ENCODE measurements around the gene FKRP. TPM values are rescaled to one million over a fixed set of nuclear protein-coding genes. Genes with fewer than 3 reads are reported as not detected.

FKRP gene
- total and polyA plus RNA-seq, 2 of the 13 experiments (the other 11 are each of a cell fraction or from before 2014, with no cell fraction given): 7.3 to 9.8 TPM

DNA sequence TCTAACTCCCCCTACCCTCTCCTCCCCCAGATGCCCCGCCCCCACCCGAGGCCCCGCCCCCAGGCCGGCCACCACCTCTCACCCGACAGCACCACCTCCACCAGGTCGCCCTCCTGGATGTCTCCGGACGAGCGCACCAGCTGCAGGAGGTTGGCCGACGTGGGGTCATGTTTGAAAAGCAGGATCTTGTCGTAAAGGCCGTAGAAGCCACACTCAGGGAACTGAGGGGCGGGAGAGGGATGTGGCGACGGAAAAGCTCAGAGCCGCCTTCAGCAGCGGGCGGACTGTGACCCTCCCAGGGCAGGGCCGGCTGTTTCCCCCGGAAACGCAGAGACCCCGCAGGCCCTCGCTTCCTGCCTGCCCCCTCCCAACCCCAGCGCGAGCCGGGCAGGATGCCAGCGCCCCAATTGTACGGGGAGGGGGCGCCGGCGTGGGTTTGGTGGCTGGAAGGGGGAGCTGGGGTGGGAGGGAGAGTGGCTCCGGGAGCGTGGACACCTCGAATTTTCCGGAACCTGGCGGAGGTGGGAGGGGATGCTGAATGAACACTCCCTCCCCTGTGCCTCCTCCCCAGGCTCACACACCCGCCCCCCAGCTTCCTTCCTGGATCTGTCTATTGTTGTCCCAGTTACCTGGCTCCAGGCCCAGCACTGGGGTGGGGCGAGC lies 31.9 kb upstream of the FKRP start (continued):
- 0 out of 2 replicates have a peak, but pooled peaks have one; percentile 34 for TF ChIP-seq NRL (CRISPR knock-in tag; IDR thresholded peaks at IDR 0.05; ENCODE audit: borderline replicate concordance)
- no peak for TF ChIP-seq MED13 (CRISPR knock-in tag; IDR thresholded peaks at IDR 0.05)
- TF ChIP-seq ZNF530 (CRISPR knock-in tag; IDR thresholded peaks at IDR 0.05; ENCODE audit: low read depth): no peak
- no peak for TF ChIP-seq ZNF501 (CRISPR knock-in tag; IDR thresholded peaks at IDR 0.05)
- TF ChIP-seq SP2 (CRISPR knock-in tag; IDR thresholded peaks at IDR 0.05): no peak; the same call in 1 of the 2 replicates
- peak; percentile 89 for TF ChIP-seq ETV5 (CRISPR knock-in tag; IDR thresholded peaks at IDR 0.05; ENCODE audit: borderline replicate concordance)
- TF ChIP-seq ASH2L (IDR thresholded peaks at IDR 0.05; ENCODE audit: insufficient read length, low read depth, low read length): peak; percentile 28
- TF ChIP-seq PPARG (CRISPR knock-in tag; conservative IDR thresholded peaks at IDR 0.05): no peak
- peak; percentile 32 to 61; a peak in 1 of 4 replicates for TF ChIP-seq POLR2A (IDR thresholded peaks at IDR 0.05; ENCODE audit: insufficient read depth in 1 of 2, low read depth in 2 of 2, low read length in 2 of 2)
- no peak for TF ChIP-seq ZNF432 (CRISPR knock-in tag; IDR thresholded peaks at IDR 0.05; ENCODE audit: borderline replicate concordance)
- TF ChIP-seq ZNF350 (CRISPR knock-in tag; IDR thresholded peaks at IDR 0.05; ENCODE audit: borderline replicate concordance, low read depth): peak; percentile 38; the same call in 1 of the 2 replicates
- TF ChIP-seq, protein P1, sequence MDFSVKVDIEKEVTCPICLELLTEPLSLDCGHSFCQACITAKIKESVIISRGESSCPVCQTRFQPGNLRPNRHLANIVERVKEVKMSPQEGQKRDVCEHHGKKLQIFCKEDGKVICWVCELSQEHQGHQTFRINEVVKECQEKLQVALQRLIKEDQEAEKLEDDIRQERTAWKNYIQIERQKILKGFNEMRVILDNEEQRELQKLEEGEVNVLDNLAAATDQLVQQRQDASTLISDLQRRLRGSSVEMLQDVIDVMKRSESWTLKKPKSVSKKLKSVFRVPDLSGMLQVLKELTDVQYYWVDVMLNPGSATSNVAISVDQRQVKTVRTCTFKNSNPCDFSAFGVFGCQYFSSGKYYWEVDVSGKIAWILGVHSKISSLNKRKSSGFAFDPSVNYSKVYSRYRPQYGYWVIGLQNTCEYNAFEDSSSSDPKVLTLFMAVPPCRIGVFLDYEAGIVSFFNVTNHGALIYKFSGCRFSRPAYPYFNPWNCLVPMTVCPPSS (IDR thresholded peaks at IDR 0.05): no peak
- TF ChIP-seq RXRA (CRISPR knock-in tag; IDR thresholded peaks at IDR 0.05): peak; percentile 54; the same call in 1 of the 2 replicates
- 0 out of 2 replicates have a peak, but pooled peaks have one; percentile 41 for TF ChIP-seq REPIN1 (CRISPR knock-in tag; IDR thresholded peaks at IDR 0.05; ENCODE audit: borderline replicate concordance, low read depth)
- TF ChIP-seq, protein P2, sequence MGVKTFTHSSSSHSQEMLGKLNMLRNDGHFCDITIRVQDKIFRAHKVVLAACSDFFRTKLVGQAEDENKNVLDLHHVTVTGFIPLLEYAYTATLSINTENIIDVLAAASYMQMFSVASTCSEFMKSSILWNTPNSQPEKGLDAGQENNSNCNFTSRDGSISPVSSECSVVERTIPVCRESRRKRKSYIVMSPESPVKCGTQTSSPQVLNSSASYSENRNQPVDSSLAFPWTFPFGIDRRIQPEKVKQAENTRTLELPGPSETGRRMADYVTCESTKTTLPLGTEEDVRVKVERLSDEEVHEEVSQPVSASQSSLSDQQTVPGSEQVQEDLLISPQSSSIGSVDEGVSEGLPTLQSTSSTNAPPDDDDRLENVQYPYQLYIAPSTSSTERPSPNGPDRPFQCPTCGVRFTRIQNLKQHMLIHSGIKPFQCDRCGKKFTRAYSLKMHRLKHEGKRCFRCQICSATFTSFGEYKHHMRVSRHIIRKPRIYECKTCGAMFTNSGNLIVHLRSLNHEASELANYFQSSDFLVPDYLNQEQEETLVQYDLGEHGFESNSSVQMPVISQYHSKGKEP (CRISPR knock-in tag; IDR thresholded peaks at IDR 0.05): no peak
- TF ChIP-seq, protein P3, sequence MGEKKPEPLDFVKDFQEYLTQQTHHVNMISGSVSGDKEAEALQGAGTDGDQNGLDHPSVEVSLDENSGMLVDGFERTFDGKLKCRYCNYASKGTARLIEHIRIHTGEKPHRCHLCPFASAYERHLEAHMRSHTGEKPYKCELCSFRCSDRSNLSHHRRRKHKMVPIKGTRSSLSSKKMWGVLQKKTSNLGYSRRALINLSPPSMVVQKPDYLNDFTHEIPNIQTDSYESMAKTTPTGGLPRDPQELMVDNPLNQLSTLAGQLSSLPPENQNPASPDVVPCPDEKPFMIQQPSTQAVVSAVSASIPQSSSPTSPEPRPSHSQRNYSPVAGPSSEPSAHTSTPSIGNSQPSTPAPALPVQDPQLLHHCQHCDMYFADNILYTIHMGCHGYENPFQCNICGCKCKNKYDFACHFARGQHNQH (CRISPR knock-in tag; IDR thresholded peaks at IDR 0.05): peak; percentile 34; the same call in 1 of the 2 replicates
- peak; percentile 65 for TF ChIP-seq ZEB1 (IDR thresholded peaks at IDR 0.05; ENCODE audit: insufficient replicate concordance, low read depth)
- TF ChIP-seq ZNF782 (CRISPR knock-in tag; IDR thresholded peaks at IDR 0.05; ENCODE audit: borderline replicate concordance): 0 out of 2 replicates have a peak, but pooled peaks have one; percentile 39
- TF ChIP-seq ETV6 (CRISPR knock-in tag; conservative IDR thresholded peaks at IDR 0.05): peak; percentile 88; the same call in 1 of the 2 replicates
- no peak for TF ChIP-seq ZNF703 (CRISPR knock-in tag; IDR thresholded peaks at IDR 0.05; ENCODE audit: borderline replicate concordance)
- TF ChIP-seq ZFP37 (CRISPR knock-in tag; IDR thresholded peaks at IDR 0.05; ENCODE audit: borderline replicate concordance): no peak
- no peak for TF ChIP-seq ZNF879 (CRISPR knock-in tag; IDR thresholded peaks at IDR 0.05)
- TF ChIP-seq FLYWCH1 (CRISPR knock-in tag; IDR thresholded peaks at IDR 0.05): no peak
- TF ChIP-seq, protein P4, sequence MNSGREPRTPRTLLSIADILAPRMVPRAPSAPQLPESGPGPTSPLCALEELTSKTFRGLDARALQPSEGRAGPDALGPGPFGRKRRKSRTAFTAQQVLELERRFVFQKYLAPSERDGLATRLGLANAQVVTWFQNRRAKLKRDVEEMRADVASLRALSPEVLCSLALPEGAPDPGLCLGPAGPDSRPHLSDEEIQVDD (CRISPR knock-in tag; IDR thresholded peaks at IDR 0.05; ENCODE audit: borderline replicate concordance): no peak
- TF ChIP-seq, protein P5, sequence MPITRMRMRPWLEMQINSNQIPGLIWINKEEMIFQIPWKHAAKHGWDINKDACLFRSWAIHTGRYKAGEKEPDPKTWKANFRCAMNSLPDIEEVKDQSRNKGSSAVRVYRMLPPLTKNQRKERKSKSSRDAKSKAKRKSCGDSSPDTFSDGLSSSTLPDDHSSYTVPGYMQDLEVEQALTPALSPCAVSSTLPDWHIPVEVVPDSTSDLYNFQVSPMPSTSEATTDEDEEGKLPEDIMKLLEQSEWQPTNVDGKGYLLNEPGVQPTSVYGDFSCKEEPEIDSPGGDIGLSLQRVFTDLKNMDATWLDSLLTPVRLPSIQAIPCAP (CRISPR knock-in tag; IDR thresholded peaks at IDR 0.05; ENCODE audit: low read depth): no peak
